Measurements from ENCODE around the gene NPB. TPM values are rescaled to one million over a fixed set of nuclear protein-coding genes. Genes with fewer than 3 reads are reported as not detected.

The NPB gene
- under 1 TPM; 0.32 to 1.00 (median 0.48) TPM for polyA plus RNA-seq (ENCODE audit: insufficient read length in 4 of 4)

- no peak for DNase-seq (ENCODE audit: low read depth in 4 of 4, low spot score in 3 of 4)
These were observed at the start of gene NPB for GRCh38 chr17:81902023-81902652. TSS of gene NPB (plus strand) at chr17:81902238. CDS start at chr17:81902278, 40 bp downstream.

- no peak for DNase-seq (ENCODE audit: low read depth in 4 of 4, low spot score in 3 of 4)
These were observed 46.9 kb upstream of the NPB start for GRCh38 chr17:81854974-81855774.

- DNase-seq (ENCODE audit: low read depth in 4 of 4, low spot score in 3 of 4): no peak
These were observed 43.7 kb upstream of the NPB start for GRCh38 chr17:81858170-81858966.

- no peak for DNase-seq (ENCODE audit: low read depth in 4 of 4, low spot score in 3 of 4)
These were observed 42.8 kb upstream of the NPB start for GRCh38 chr17:81858967-81859905.

- DNase-seq (ENCODE audit: low read depth in 4 of 4, low spot score in 3 of 4): no peak
These were observed 41.9 kb upstream of the NPB start, which contains the start of gene P4HB for GRCh38 chr17:81859906-81860755. TSS of gene P4HB (minus strand) at chr17:81860535. CDS start at chr17:81860471, 64 bp downstream.

GRCh38 chr17:81860756-81861568 is 41.1 kb upstream of the NPB start:
- DNase-seq (ENCODE audit: low read depth in 4 of 4, low spot score in 3 of 4): peak; percentile 100

- DNase-seq (ENCODE audit: low read depth in 4 of 4, low spot score in 3 of 4): no peak
These were observed 38.8 kb upstream of the NPB start for GRCh38 chr17:81863123-81863675.

GRCh38 chr17:81863833-81864768 is 37.9 kb upstream of the NPB start:
- DNase-seq (ENCODE audit: low read depth in 4 of 4, low spot score in 3 of 4): no peak

- DNase-seq (ENCODE audit: low read depth in 4 of 4, low spot score in 3 of 4): no peak
These were observed 36.7 kb upstream of the NPB start for GRCh38 chr17:81865358-81865732.

- no peak for DNase-seq (ENCODE audit: low read depth in 4 of 4, low spot score in 3 of 4)
These were observed 36.2 kb upstream of the NPB start for GRCh38 chr17:81865733-81866439.

- no peak for DNase-seq (ENCODE audit: low read depth in 4 of 4, low spot score in 3 of 4)
These were observed 35.4 kb upstream of the NPB start for GRCh38 chr17:81866440-81867169.

GRCh38 chr17:81867170-81867990 is 34.7 kb upstream of the NPB start:
- DNase-seq (ENCODE audit: low read depth in 4 of 4, low spot score in 3 of 4): no peak

- DNase-seq (ENCODE audit: low read depth in 4 of 4, low spot score in 3 of 4): no peak
These were observed 33.9 kb upstream of the NPB start for GRCh38 chr17:81867991-81868673.

GRCh38 chr17:81868674-81869220 is 33.3 kb upstream of the NPB start:
- no peak for DNase-seq (ENCODE audit: low read depth in 4 of 4, low spot score in 3 of 4)
